ENCODE measurements around the gene OSBPL5.

DNA sequence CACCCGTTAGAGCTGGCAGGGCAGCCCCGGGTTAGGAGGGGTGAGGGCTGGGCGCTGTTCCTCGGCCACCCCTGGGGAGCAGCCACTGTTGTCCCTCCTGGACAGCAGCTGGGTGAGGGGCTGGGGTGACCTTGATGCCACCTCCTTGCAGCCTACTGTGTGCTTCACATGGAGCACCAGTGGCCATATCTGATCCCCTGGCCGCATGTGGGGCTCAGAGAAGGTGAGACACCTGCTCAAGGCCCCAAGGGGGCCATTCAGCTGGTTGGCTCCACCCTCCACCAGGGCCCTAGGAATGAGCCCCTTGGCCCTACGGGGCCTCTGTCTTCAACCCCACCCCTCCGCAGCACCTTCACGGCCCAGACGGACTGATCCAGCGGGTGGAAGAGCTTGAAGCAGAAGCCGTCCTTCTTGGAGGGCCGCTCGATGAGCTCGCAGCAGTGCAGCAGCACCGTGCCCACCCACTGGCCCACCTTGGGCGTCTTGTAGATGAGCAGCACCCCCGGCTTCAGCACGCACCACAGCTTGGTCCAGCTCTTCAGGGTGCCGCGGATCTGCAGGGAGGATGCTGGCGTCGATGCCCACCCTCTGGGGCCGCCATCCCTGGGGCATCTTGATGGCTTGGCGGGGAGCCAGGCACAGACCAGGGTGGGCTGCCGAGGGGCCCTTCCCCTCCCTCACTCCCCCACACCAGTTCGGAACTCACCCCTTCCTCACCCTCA lies 44.9 kb downstream of the OSBPL5 start:
- TF ChIP-seq, protein P1, sequence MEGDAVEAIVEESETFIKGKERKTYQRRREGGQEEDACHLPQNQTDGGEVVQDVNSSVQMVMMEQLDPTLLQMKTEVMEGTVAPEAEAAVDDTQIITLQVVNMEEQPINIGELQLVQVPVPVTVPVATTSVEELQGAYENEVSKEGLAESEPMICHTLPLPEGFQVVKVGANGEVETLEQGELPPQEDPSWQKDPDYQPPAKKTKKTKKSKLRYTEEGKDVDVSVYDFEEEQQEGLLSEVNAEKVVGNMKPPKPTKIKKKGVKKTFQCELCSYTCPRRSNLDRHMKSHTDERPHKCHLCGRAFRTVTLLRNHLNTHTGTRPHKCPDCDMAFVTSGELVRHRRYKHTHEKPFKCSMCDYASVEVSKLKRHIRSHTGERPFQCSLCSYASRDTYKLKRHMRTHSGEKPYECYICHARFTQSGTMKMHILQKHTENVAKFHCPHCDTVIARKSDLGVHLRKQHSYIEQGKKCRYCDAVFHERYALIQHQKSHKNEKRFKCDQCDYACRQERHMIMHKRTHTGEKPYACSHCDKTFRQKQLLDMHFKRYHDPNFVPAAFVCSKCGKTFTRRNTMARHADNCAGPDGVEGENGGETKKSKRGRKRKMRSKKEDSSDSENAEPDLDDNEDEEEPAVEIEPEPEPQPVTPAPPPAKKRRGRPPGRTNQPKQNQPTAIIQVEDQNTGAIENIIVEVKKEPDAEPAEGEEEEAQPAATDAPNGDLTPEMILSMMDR (IDR thresholded peaks at IDR 0.05) = no peak
- TF ChIP-seq POLR2AphosphoS5 (IDR thresholded peaks at IDR 0.05) = no peak
